Urinary bladder (tissue), 4 donors: Measurements from ENCODE around the gene FOXO3B. TPM values are rescaled to one million over a fixed set of nuclear protein-coding genes. Genes with fewer than 3 reads are reported as not detected.
"Not testable (repeated sequence)": the region's sequence is repeated elsewhere in the genome, so short reads cannot be mapped to it uniquely, and the experiment has no call there.

Source experiments
- DNase-seq: peaks from one replicate; pipeline ENCODE4 v3.0.0-alpha.2; 2015; ENCODE audit errors: extremely low spot score
- H3K27ac ChIP-seq: one replicate; pipeline ENCODE4 v1.5.1; 2013; ENCODE audit warnings: low read depth, mild to moderate bottlenecking, moderate library complexity
- H3K36me3 ChIP-seq: one replicate; pipeline ENCODE4 v1.6.1; 2013; ENCODE audit warnings: mild to moderate bottlenecking, moderate library complexity; ENCODE audit not compliant: insufficient read depth
- H3K4me1 ChIP-seq: one replicate; pipeline ENCODE4 v1.6.1; 2013; ENCODE audit warnings: mild to moderate bottlenecking, moderate library complexity; ENCODE audit not compliant: insufficient read depth
- H3K4me3 ChIP-seq: one replicate; pipeline ENCODE4 v1.5.1; 2013; ENCODE audit warnings: low read depth, low read length
- WGBS: extraction: QIAGEN DNeasy Blood & Tissue Kit; methylation state at CpG from one replicate; pipeline ENCODE4 v1.1.7; 2013; 5-methylcytosine and 5-hydroxymethylcytosine counted together
- polyA plus RNA-seq: library from polyadenylated mRNA; stranded (reverse); fragments of 200-250 nt; gene quantifications from one replicate; pipeline ENCODE4 v1.2.3, GENCODE V29; 2013
- small RNA-seq: library from RNA; depleted of rRNA; stranded (forward); fragments of <200 nt; gene quantifications from one replicate; pipeline ENCODE3, GENCODE V24; 2014
- total RNA-seq: library from RNA; depleted of rRNA; stranded (reverse); fragments of >200 nt; gene quantifications from one replicate; pipeline ENCODE4 v1.2.3, GENCODE V29; 2014
- donor health status: healthy with polysubstance abuse.
- donor health status: healthy.

The FOXO3B gene
- total and polyA plus RNA-seq, 2 donors = 3.0 to 6.1 TPM

DNA sequence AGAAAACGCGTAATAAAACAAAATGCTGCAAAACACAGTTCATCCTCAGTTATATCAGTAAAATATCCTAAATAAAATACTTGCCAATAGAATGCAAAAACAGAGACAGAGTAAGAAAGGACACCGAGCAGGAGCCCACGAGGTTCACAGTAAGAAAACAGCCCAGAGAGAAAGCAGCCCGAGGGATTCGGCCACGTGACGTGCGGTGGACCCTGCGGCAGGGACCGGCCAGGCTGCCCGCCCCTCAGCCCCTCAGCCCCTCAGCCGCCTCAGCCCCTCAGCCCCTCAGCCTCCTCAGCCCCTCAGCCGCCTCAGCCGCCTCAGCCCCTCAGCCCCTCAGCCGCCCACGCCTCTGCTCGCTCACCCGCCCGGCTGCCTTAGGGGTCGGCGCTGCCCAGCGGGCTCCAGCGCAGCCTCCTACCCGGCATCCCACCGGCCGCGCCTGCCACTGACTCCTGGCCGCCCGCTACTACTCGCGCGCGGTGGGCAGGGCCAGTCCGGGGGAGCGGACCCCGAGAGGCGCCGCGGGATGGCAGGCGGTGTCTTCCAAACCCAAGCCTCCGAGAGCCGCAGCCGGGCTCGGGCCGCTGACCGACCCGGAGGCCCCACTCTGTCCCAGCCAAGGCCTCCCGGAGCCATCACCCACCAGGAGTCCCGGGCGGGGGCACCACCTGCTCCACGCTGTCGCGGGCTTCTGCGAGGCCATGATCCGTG lies 47.4 kb downstream of the FOXO3B start:
- 8% methylated on average over 56 of the region's 56 CpGs for WGBS
- H3K36me3 ChIP-seq, DNase-seq, H3K4me1 ChIP-seq, H3K4me3 ChIP-seq, H3K27ac ChIP-seq: not testable (repeated sequence)

Small RNA genes lying within 50 kb of the gene (small RNA-seq; reads per million reads assigned to genes)
- gene AC026271.2 (not detected), gene AC026271.4 (not detected)

Other genes with a start within 250 kb of the FOXO3B start
- gene LGALS9C, start 205.5 kb downstream of the FOXO3B start, total RNA-seq = not detected
- 0.03 TPM for gene LGALS9C, start 205.5 kb downstream of the FOXO3B start, polyA plus RNA-seq
- gene TBC1D28, start 37.9 kb downstream of the FOXO3B start, total RNA-seq = not detected
- gene TBC1D28, start 37.9 kb downstream of the FOXO3B start, polyA plus RNA-seq = not detected
- not detected for gene FBXW10, start 61.7 kb upstream of the FOXO3B start, total RNA-seq
- 0.03 TPM for gene FBXW10, start 61.7 kb upstream of the FOXO3B start, polyA plus RNA-seq
- 61.0 TPM for gene TVP23B, start 98.9 kb upstream of the FOXO3B start, total RNA-seq
- gene TVP23B, start 98.9 kb upstream of the FOXO3B start, polyA plus RNA-seq = 34.8 TPM
- 47.2 TPM for gene PRPSAP2, start 175.8 kb upstream of the FOXO3B start, total RNA-seq
- gene PRPSAP2, start 175.8 kb upstream of the FOXO3B start, polyA plus RNA-seq = 19.2 TPM